Measurements from ENCODE around the gene STARD7. TPM values are rescaled to one million over a fixed set of nuclear protein-coding genes. Genes with fewer than 3 reads are reported as not detected.

STARD7 gene
- total and polyA plus RNA-seq, 10 of the 15 experiments (the other 5 are each of a cell fraction or from before 2014, with no cell fraction given), result 85.4 to 237 (median 153) TPM

- Histone ChIP-seq H3K36me3 (ENCODE audit: control insufficient read depth in 2 of 2, insufficient read depth in 2 of 2, low read length in 1 of 2) (peaks cover 12 to 18% of the 10 kb centered on the region in 2 experiments), H3K4me1 (ENCODE audit: control insufficient read depth, insufficient read depth, low read length) (peaks cover 12% of the 10 kb centered on the region), H3K27ac (ENCODE audit: control insufficient read depth, insufficient read depth) (no peak overlapping the region), H4K20me1 (ENCODE audit: control insufficient read depth, insufficient read depth) (peaks cover 4% of the 10 kb centered on the region), H3K9me3 (replicated peaks; ENCODE audit: control insufficient read depth, insufficient read depth, low read length) (no peaks in the 10 kb centered on the region), H3K27me3 (replicated peaks in 1 of 2; ENCODE audit: control insufficient read depth in 2 of 2, insufficient read depth in 2 of 2, low read length in 1 of 2) (no peaks in the 10 kb centered on the region), H3K4me2 (ENCODE audit: control insufficient read depth, insufficient read depth) (no peak overlapping the region), H3K4me3 (no peak overlapping the region), H3K9ac (ENCODE audit: control insufficient read depth, insufficient read depth, low read length) (no peak overlapping the region), H2AFZ (ENCODE audit: control insufficient read depth, low read depth, low read length) (no peak overlapping the region), H3K79me2 (ENCODE audit: control insufficient read depth, insufficient read depth, low read length) (peaks cover 62% of the 10 kb centered on the region)
- ChIA-PET SMC1A (ENCODE audit: uncharacterized antibody, unreplicated experiment) (interaction anchor here (0.7 kb wide), 1 partner anchor 15 kb away, joined by 3 read pairs; no protein-coding TSS in a partner anchor), POLR2A (no interaction called here), CTCF (interaction anchor here (2.8 to 10.2 kb wide), 3 partner anchors 23 to 64 kb away, joined by 10 to 90 read pairs (median 76); no protein-coding TSS in a partner anchor), RAD21 (ENCODE audit: unreplicated experiment) (no interaction called here)
- DNase-seq (ENCODE audit: low read depth, low spot score) (no peak), FAIRE-seq (no peak), ATAC-seq (no peak)
- intact Hi-C loops (cut with micrococcal nuclease; ENCODE audit: unreplicated experiment), result no loop called here
- BruUV-seq (replicated peaks), result no TSS peak
- in situ Hi-C loops (cut with MboI), result no loop called here
- WGBS (ENCODE audit: insufficient coverage, insufficient replicate concordance, low lambda C conversion rate, missing lambda C conversion rate), result 97% methylated on average over 5 of the region's 5 CpGs
- no peak for TF ChIP-seq IKZF1 (conservative IDR thresholded peaks at IDR 0.05)
- no peak for TF ChIP-seq PBX3 (IDR thresholded peaks at IDR 0.05; ENCODE audit: insufficient replicate concordance, low read depth, low read length)
- TF ChIP-seq ZNF24 (IDR thresholded peaks at IDR 0.05), result no peak
- no peak for TF ChIP-seq RAD51 (IDR thresholded peaks at IDR 0.05)
- no peak for TF ChIP-seq HDAC6 (IDR thresholded peaks at IDR 0.05; ENCODE audit: unreplicated experiment)
- no peak for TF ChIP-seq HDAC2 (IDR thresholded peaks at IDR 0.05)
- no peak for TF ChIP-seq CEBPZ (IDR thresholded peaks at IDR 0.05; ENCODE audit: low read depth, low read length)
- no peak for TF ChIP-seq YY1 (IDR thresholded peaks at IDR 0.05; ENCODE audit: low read depth, low read length)
- TF ChIP-seq ZBTB40 (IDR thresholded peaks at IDR 0.05; ENCODE audit: borderline replicate concordance), result no peak
- no peak for TF ChIP-seq BCLAF1 (IDR thresholded peaks at IDR 0.05)
- no peak for TF ChIP-seq EP300 (IDR thresholded peaks at IDR 0.05; ENCODE audit: borderline replicate concordance in 1 of 2, control insufficient read depth in 1 of 2, low read depth in 2 of 2, low read length in 2 of 2)
Observed at GRCh38 chr2:96197546-96198255, 10.9 kb downstream of the STARD7 start.

All from GM12878 (cell line).